Suprapubic skin (tissue), 4 donors: ENCODE measurements around the gene GMEB2. TPM values are rescaled to one million over a fixed set of nuclear protein-coding genes. Genes with fewer than 3 reads are reported as not detected.
"Not testable (repeated sequence)": the region's sequence is repeated elsewhere in the genome, so short reads cannot be mapped to it uniquely, and the experiment has no call there.

ENCODE experiments used
- DNase-seq, 2 donors: peaks; one replicate each; pipeline ENCODE4 v3.0.0-alpha.2; 2019; ENCODE audit warnings: low spot score in 2 of 2
- H3K27ac ChIP-seq: fragments of 200-600 bp; sonication (generic); one replicate; pipeline ENCODE4 v1.5.1; 2019
- H3K27me3 ChIP-seq: fragments of 200-600 bp; sonication (generic); one replicate; pipeline ENCODE4 v1.5.1; 2019
- H3K36me3 ChIP-seq: fragments of 200-600 bp; sonication (generic); one replicate; pipeline ENCODE4 v1.5.1; 2019
- H3K4me1 ChIP-seq: fragments of 200-600 bp; sonication (generic); one replicate; pipeline ENCODE4 v1.5.1; 2019
- H3K4me3 ChIP-seq: fragments of 200-600 bp; sonication (generic); one replicate; pipeline ENCODE4 v1.5.1; 2019; ENCODE audit warnings: mild to moderate bottlenecking
- H3K9me3 ChIP-seq: fragments of 200-600 bp; sonication (generic); one replicate; pipeline ENCODE4 v1.5.1; 2019
- EP300 ChIP-seq: sonication (generic); formaldehyde crosslinking; IDR thresholded peaks from one replicate; pipeline ENCODE4 v1.6.1; 2017; ENCODE audit warnings: antibody characterized with exemption
- POLR2A ChIP-seq, 2 donors: fragments of 450-650 bp; IDR thresholded peaks; one replicate each; pipeline ENCODE4 v1.6.1; 2017; ENCODE audit warnings: antibody characterized with exemption in 2 of 2, mild to moderate bottlenecking in 2 of 2, moderate library complexity in 2 of 2
- POLR2AphosphoS5 ChIP-seq, 3 donors: sonication (generic); formaldehyde crosslinking; IDR thresholded peaks; one replicate each; pipeline ENCODE4 v1.6.1; 2017; ENCODE audit warnings: antibody characterized with exemption in 3 of 3
- WGBS: methylation state at CpG from one replicate; pipeline ENCODE4 v1.1.5; 2018; 5-methylcytosine and 5-hydroxymethylcytosine counted together
- total RNA-seq, 4 donors: library from RNA; depleted of rRNA; stranded (reverse); fragments of >200 nt; gene quantifications; one replicate each; pipeline ENCODE4 v1.1.0, GENCODE V29; 2016
- TF ChIP-seq, protein P1 (sequence below), 2 donors: fragments of 200-600 bp in 1 of 2; fragments of 450-650 bp in 1 of 2; sonication (generic) in 1 of 2; IDR thresholded peaks; one replicate each; pipeline ENCODE4 v1.5.1; 2016 to 2019; ENCODE audit warnings: antibody characterized with exemption in 2 of 2, mild to moderate bottlenecking in 1 of 2, moderate library complexity in 1 of 2

The GMEB2 gene
- total RNA-seq, 4 donors from 2014 or later, result 15.5 to 18.5 (median 16.4) TPM

DNA sequence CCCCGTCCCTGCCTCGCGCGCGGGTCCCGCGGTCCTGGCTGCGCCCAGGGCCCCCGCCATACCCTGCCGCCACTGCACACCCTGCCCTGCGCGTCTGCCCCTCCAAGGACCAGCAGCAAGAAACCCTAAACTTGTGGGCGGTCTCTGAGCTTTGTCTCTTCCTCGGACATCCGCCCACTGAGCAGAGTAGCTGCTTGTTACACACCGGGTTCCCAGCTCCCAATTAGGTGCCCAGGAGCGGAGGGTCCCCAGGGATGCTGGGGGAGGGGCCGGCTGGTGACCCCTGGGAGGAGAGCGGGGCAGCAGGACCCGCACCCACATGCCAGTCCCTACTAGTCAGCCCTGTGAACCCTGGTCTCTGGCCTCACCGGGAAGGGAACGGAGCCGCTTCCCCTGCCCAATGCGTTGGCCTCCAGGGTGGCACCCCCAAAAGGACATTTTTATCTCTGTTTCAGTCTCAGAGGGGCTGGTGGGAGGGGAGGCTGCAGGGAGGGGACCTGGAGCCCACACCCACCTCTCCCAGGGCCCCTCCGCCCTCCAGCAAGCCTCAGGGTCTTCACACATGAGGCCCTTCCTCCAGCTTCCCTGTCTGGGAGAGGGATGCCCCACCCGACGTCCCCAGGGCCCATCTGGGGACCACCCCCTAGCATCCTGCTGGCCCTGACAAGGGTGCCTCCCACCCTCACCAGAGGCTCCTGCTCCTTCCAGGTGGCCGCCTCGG, 15.8 kb upstream of the GMEB2 start:
- Histone ChIP-seq H3K4me3 (peak overlapping the region; percentile 60), H3K4me1 (peaks cover 25% of the 10 kb centered on the region), H3K9me3 (no peaks in the 10 kb centered on the region), H3K27me3 (no peaks in the 10 kb centered on the region), H3K36me3 (peaks cover 3% of the 10 kb centered on the region), H3K27ac (peak overlapping the region; percentile 60)
- DNase-seq, result no peak
- 74% methylated on average over 16 of the region's 29 CpGs for WGBS
- TF ChIP-seq, protein P1, sequence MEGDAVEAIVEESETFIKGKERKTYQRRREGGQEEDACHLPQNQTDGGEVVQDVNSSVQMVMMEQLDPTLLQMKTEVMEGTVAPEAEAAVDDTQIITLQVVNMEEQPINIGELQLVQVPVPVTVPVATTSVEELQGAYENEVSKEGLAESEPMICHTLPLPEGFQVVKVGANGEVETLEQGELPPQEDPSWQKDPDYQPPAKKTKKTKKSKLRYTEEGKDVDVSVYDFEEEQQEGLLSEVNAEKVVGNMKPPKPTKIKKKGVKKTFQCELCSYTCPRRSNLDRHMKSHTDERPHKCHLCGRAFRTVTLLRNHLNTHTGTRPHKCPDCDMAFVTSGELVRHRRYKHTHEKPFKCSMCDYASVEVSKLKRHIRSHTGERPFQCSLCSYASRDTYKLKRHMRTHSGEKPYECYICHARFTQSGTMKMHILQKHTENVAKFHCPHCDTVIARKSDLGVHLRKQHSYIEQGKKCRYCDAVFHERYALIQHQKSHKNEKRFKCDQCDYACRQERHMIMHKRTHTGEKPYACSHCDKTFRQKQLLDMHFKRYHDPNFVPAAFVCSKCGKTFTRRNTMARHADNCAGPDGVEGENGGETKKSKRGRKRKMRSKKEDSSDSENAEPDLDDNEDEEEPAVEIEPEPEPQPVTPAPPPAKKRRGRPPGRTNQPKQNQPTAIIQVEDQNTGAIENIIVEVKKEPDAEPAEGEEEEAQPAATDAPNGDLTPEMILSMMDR (IDR thresholded peaks at IDR 0.05), result no peak
- TF ChIP-seq EP300, result no peak
- TF ChIP-seq POLR2A (IDR thresholded peaks at IDR 0.05), result no peak
- no peak for TF ChIP-seq POLR2AphosphoS5 (IDR thresholded peaks at IDR 0.05)

DNA sequence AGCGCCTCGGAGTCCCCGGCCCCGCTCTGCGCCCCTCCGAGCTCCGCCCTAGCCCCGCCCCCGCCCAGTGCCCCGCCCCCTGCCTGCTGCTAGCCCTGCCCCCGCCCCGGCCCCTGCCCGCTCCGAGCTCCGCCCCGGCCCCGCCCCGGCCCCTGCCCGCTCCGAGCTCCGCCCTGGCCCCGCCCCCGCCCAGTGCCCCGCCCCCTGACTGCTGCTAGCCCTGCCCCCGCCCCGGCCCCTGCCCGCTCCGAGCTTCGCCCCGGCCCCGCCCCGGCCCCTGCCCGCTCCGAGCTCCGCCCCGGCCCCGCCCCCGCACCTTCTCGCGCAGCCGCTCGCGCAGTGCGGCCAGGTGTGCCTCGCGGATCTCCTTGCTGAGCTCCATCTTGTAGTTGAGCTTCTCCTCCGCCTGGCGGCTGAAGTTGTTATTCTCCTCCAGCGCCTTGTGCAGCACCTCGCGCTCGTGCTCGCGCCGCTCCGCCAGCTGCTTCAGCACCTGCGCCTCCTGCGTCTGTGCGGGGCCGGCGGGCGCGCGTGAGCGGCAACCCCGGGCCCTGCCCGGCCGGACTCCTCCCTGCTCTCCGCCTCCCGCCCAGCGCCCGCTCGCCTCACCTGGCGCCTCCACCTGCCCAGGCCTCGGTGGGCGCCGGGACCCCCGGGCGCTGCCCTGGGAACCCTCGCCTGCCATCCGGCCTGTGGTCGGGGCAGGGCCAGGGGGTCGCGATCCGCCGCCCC, 15.1 kb upstream of the GMEB2 start:
- 1% methylated on average over 14 of the region's 86 CpGs for WGBS
- Histone ChIP-seq H3K4me1 (peaks cover 29% of the 10 kb centered on the region), H3K27ac (peak overlapping the region; percentile 60), H3K4me3 (peak overlapping the region; percentile 60), H3K27me3 (no peaks in the 10 kb centered on the region), H3K9me3 (no peaks in the 10 kb centered on the region), H3K36me3 (peaks cover 3% of the 10 kb centered on the region)
- peak; percentile 90 to 95 for DNase-seq
- TF ChIP-seq EP300 (no peak), POLR2AphosphoS5 (IDR thresholded peaks at IDR 0.05) (peak in 1 of 3 donors; percentile 22)
- TF ChIP-seq, protein P1 (IDR thresholded peaks at IDR 0.05), result peak; percentile 47 to 68

DNA sequence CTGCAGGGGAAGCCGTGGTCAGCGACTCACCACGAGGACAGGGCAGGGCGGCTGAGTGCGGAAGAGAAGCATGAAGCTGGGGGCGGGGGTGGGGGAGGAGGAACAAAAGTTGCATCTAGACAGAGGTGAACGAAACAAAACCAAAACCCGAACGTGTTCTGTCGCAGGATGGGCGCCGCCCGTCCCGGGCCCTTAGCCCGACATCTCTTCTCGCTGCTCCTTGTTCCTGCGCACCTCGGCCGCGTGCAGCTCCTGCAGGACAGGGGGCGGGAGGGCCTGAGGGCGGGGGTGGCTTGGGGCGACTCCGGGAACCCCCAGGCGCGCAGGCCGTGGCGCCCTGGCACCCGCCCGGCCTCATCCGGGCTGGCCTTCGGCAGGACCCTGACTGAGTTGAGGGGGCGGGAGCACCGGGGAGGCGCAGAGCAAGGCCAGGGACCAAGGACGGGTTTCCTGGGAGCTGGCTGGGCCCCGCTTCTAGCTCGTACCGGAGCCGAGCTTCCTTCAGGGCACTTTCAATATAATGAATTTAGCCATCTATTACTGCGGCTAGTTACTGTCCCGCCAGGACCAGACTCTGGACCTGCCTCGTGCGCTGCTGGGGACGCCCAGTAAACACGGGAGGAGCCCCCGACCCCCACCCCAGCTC, 14.4 kb upstream of the GMEB2 start:
- TF ChIP-seq, protein P1 (IDR thresholded peaks at IDR 0.05), result no peak
- no peak for TF ChIP-seq POLR2AphosphoS5 (IDR thresholded peaks at IDR 0.05)
- TF ChIP-seq POLR2A (IDR thresholded peaks at IDR 0.05), result no peak
- no peak for TF ChIP-seq EP300
- no peak for DNase-seq
- Histone ChIP-seq H3K27ac (peak overlapping the region; percentile 53), H3K4me1 (peaks cover 31% of the 10 kb centered on the region), H3K4me3 (peak overlapping the region; percentile 47), H3K36me3 (peaks cover 3% of the 10 kb centered on the region), H3K27me3 (no peaks in the 10 kb centered on the region), H3K9me3 (no peaks in the 10 kb centered on the region)
- WGBS, result 40% methylated on average over 19 of the region's 47 CpGs

DNA sequence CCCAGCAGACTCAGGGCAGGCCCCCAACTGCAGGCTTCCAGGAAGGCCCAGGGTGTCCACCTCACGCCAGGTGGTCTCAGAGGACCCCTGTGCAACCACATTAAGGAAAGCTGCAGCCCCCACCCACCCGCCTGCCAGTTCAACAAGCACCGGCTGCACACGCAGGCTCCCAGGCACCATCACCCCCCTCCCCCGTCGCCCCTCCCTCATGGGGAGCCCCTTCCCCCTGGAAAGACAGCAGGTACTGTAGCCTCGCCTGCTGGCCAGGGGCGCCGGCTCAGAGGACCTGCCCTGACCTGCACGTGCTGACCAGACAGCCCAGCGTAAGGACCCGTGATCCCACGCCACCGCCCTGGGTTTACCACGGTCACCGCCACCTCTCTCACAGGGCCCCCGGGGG, 13.8 kb upstream of the GMEB2 start:
- H3K4me1 ChIP-seq, result peaks cover 31% of the 10 kb centered on the region
- H3K4me3 ChIP-seq, result peak overlapping the region; percentile 47
- DNase-seq, H3K9me3 ChIP-seq, H3K27me3 ChIP-seq, H3K36me3 ChIP-seq: not testable (repeated sequence)
- WGBS, result 62% methylated on average over 3 of the region's 17 CpGs
- peak overlapping the region; percentile 54 for H3K27ac ChIP-seq

DNA sequence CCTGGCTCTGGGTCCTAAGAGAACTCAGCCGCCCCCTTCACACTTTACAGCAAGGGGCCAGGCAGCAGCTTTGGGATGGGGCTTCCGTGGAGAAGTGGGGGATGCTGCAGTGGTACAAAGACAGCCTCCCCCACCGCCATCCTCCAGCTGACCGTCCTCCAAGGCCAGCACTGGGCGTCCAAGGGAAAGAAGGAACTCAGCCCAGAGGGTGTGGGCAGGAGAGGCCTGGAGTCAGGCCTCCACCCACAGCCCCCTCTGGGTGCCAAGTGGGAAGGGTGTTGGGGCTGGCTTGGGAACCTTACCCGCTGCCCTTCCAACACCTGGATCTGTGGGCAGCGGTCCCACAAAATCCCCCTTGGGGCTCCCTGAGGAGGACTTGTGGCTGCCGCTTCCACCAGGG, 13.2 kb upstream of the GMEB2 start:
- Histone ChIP-seq H3K36me3 (peaks cover 3% of the 10 kb centered on the region), H3K4me3 (peak overlapping the region; percentile 47), H3K27ac (peak overlapping the region; percentile 54), H3K4me1 (peaks cover 31% of the 10 kb centered on the region), H3K27me3 (no peaks in the 10 kb centered on the region), H3K9me3 (no peaks in the 10 kb centered on the region)
- TF ChIP-seq EP300 (no peak), POLR2A (IDR thresholded peaks at IDR 0.05) (no peak)
- TF ChIP-seq, protein P1 (IDR thresholded peaks at IDR 0.05), result no peak
- DNase-seq, result no peak
- no CpG with 5 or more reads among the region's 8 CpGs for WGBS
